MM.1S (cell line): ENCODE measurements around the gene NTN1.

Experiments used
- DNase-seq: peaks from one replicate; pipeline ENCODE4 v3.0.0-alpha.2; 2015
- H2AFZ ChIP-seq: fragments of 300-600 bp; sonication (generic); 2 replicates; pipeline ENCODE4 v1.6.0; 2016; ENCODE audit warnings: antibody characterized with exemption, low read length
- H3F3A ChIP-seq: fragments of 300-600 bp; sonication (generic); 2 replicates; pipeline ENCODE4 v1.6.1; 2016; ENCODE audit warnings: mild to moderate bottlenecking, antibody characterized with exemption, low read length, moderate library complexity, mixed read lengths; ENCODE audit not compliant: insufficient read depth
- H3K27ac ChIP-seq: fragments of 300-600 bp; sonication (generic); 2 replicates; pipeline ENCODE4 v1.5.1; 2016; ENCODE audit warnings: mild to moderate bottlenecking, low read length
- H3K27me3 ChIP-seq: fragments of 300-600 bp; sonication (generic); replicated peaks from 2 replicates; pipeline ENCODE4 v1.6.0; 2016; ENCODE audit warnings: low read length; ENCODE audit not compliant: insufficient read depth
- H3K36me3 ChIP-seq: fragments of 300-600 bp; sonication (generic); replicated peaks from 2 replicates; pipeline ENCODE4 v1.6.1; 2016; ENCODE audit warnings: mild to moderate bottlenecking, low read length, mixed read lengths; ENCODE audit not compliant: insufficient read depth
- H3K4me1 ChIP-seq: fragments of 300-600 bp; sonication (generic); 2 replicates; pipeline ENCODE4 v1.6.1; 2016; ENCODE audit warnings: low read length, mixed read lengths
- H3K4me2 ChIP-seq: fragments of 300-600 bp; sonication (generic); 2 replicates; pipeline ENCODE4 v1.6.0; 2016; ENCODE audit warnings: low read depth, low read length
- H3K4me3 ChIP-seq: fragments of 300-600 bp; sonication (generic); 2 replicates; pipeline ENCODE4 v1.5.1; 2016; ENCODE audit warnings: low read length, mixed read lengths
- H3K79me2 ChIP-seq: fragments of 300-600 bp; sonication (generic); 2 replicates; pipeline ENCODE4 v1.6.1; 2016; ENCODE audit warnings: mixed run types, low read length, mixed read lengths
- H3K9ac ChIP-seq: fragments of 300-600 bp; sonication (generic); 2 replicates; pipeline ENCODE4 v1.6.1; 2016; ENCODE audit warnings: low read length, mixed read lengths
- H3K9me2 ChIP-seq: fragments of 300-600 bp; sonication (generic); replicated peaks from 2 replicates; pipeline ENCODE4 v1.6.1; 2016; ENCODE audit warnings: mild to moderate bottlenecking, low read length, mixed read lengths; ENCODE audit not compliant: insufficient read depth
- H3K9me3 ChIP-seq: fragments of 300-600 bp; sonication (generic); replicated peaks from 2 replicates; pipeline ENCODE4 v1.6.1; 2016; ENCODE audit warnings: mild to moderate bottlenecking, low read length, mixed read lengths; ENCODE audit not compliant: insufficient read depth
- H4K20me1 ChIP-seq: fragments of 300-600 bp; sonication (generic); 2 replicates; pipeline ENCODE4 v1.6.1; 2016; ENCODE audit warnings: mild to moderate bottlenecking, low read length, moderate library complexity, mixed read lengths; ENCODE audit not compliant: insufficient read depth
- CTCF ChIP-seq: fragments of 300-600 bp; sonication (generic); IDR thresholded peaks from 2 replicates; pipeline ENCODE4 v1.5.1; 2016; ENCODE audit warnings: antibody characterized with exemption, low read length, mixed read lengths
- EZH2 ChIP-seq: fragments of 300-600 bp; sonication (generic); optimal IDR thresholded peaks from 2 replicates; pipeline ENCODE3; 2017; ENCODE audit warnings: low read depth, mild to moderate bottlenecking, antibody characterized with exemption, low read length, mixed read lengths
- EZH2phosphoT487 ChIP-seq: fragments of 300-600 bp; sonication (generic); IDR thresholded peaks from 2 replicates; pipeline ENCODE4 v1.6.1; 2018; ENCODE audit warnings: antibody characterized with exemption, low read length

NTN1 gene

GRCh38 chr17:9026741-9027140 lies 5.4 kb downstream of the NTN1 start:
- Histone ChIP-seq H3K4me3 (no peak overlapping the region), H3K36me3 (no peaks in the 10 kb centered on the region), H3F3A (no peaks in the 10 kb centered on the region), H3K4me2 (no peak overlapping the region), H3K9me2 (no peaks in the 10 kb centered on the region), H2AFZ (no peak overlapping the region), H3K4me1 (no peaks in the 10 kb centered on the region), H3K27ac (no peak overlapping the region), H3K9ac (no peak overlapping the region), H3K79me2 (no peaks in the 10 kb centered on the region), H3K9me3 (no peaks in the 10 kb centered on the region), H4K20me1 (no peaks in the 10 kb centered on the region), H3K27me3 (peaks cover 54% of the 10 kb centered on the region)
- no peak for DNase-seq
- TF ChIP-seq EZH2 (no peak), EZH2phosphoT487 (no peak), CTCF (no peak)

- H3K4me2 ChIP-seq = no peak overlapping the region
- no peaks in the 10 kb centered on the region for H3K9me3 ChIP-seq
- H3K4me1 ChIP-seq = no peaks in the 10 kb centered on the region
- no peaks in the 10 kb centered on the region for H3F3A ChIP-seq
- H3K27me3 ChIP-seq = peaks cover 61% of the 10 kb centered on the region
- H3K36me3 ChIP-seq = no peaks in the 10 kb centered on the region
- DNase-seq = no peak
- TF ChIP-seq EZH2phosphoT487 = no peak
- TF ChIP-seq EZH2 = no peak
- TF ChIP-seq CTCF = no peak
- H3K9ac ChIP-seq = no peak overlapping the region
- no peaks in the 10 kb centered on the region for H3K79me2 ChIP-seq
- H2AFZ ChIP-seq = no peak overlapping the region
- H3K9me2 ChIP-seq = no peaks in the 10 kb centered on the region
- H3K27ac ChIP-seq = no peak overlapping the region
- no peaks in the 10 kb centered on the region for H4K20me1 ChIP-seq
- H3K4me3 ChIP-seq = no peak overlapping the region
Observed at GRCh38 chr17:9028202-9028987, 7.1 kb downstream of the NTN1 start.

- H3K36me3 ChIP-seq = no peaks in the 10 kb centered on the region
- H3K4me3 ChIP-seq = no peak overlapping the region
- TF ChIP-seq EZH2 (no peak), EZH2phosphoT487 (no peak), CTCF (no peak)
- H3K4me2 ChIP-seq = no peak overlapping the region
- DNase-seq = no peak
- no peaks in the 10 kb centered on the region for H4K20me1 ChIP-seq
- H3K9ac ChIP-seq = no peak overlapping the region
- H3F3A ChIP-seq = no peaks in the 10 kb centered on the region
- no peak overlapping the region for H2AFZ ChIP-seq
- H3K79me2 ChIP-seq = no peaks in the 10 kb centered on the region
- H3K9me3 ChIP-seq = no peaks in the 10 kb centered on the region
- no peaks in the 10 kb centered on the region for H3K9me2 ChIP-seq
- no peaks in the 10 kb centered on the region for H3K4me1 ChIP-seq
- no peak overlapping the region for H3K27ac ChIP-seq
- H3K27me3 ChIP-seq = peaks cover 57% of the 10 kb centered on the region
Observed at GRCh38 chr17:9028988-9029570, 7.8 kb downstream of the NTN1 start.
